K562 (cell line): ENCODE measurements around the gene MLYCD.

Experiments used
- EZH2 ChIP-seq: IDR thresholded peaks from 2 replicates; pipeline ENCODE4 v1.6.1; 2012; ENCODE audit warnings: low read depth, mild to moderate bottlenecking, inconsistent platforms, low read length, borderline replicate concordance
- PHF20 ChIP-seq: fragments of 450-650 bp; IDR thresholded peaks from 2 replicates; pipeline ENCODE4 v1.6.1; 2018; ENCODE audit not compliant: partially characterized antibody
- YY1 ChIP-seq, 3 experiments: IDR thresholded peaks; 2 replicates each; pipeline ENCODE4 v1.6.1; 2011; ENCODE audit warnings: low read length in 2 of 3, mild to moderate bottlenecking in 2 of 3, moderate library complexity in 2 of 3, borderline replicate concordance in 1 of 3, control low read depth in 1 of 3, low read depth in 1 of 3; ENCODE audit not compliant: insufficient read depth in 3 of 3, insufficient replicate concordance in 2 of 3, control insufficient read depth in 1 of 3, insufficient read length in 1 of 3; ENCODE audit errors: extremely low read depth in 1 of 3
- ZFPM2 ChIP-seq: fragments of 250-450 bp; sonication (Bioruptor Pico); IDR thresholded peaks from 2 replicates; pipeline ENCODE4 v1.5.1; 2022; ENCODE audit warnings: mild to moderate bottlenecking
- TF ChIP-seq, protein P1 (sequence below), 3 experiments: IDR thresholded peaks in 2 of 3; conservative IDR thresholded peaks in 1 of 3; 2 replicates each; pipeline ENCODE4 v1.5.1; 2011 to 2012; ENCODE audit warnings: low read length in 3 of 3, mild to moderate bottlenecking in 3 of 3, control low read depth in 2 of 3, improper control_type of control experiment in 1 of 3, inconsistent platforms in 1 of 3, low read depth in 1 of 3, mixed read lengths in 1 of 3, moderate library complexity in 1 of 3; ENCODE audit not compliant: insufficient read depth in 2 of 3
- TF ChIP-seq, protein P2 (sequence below): fragments of 250-450 bp; sonication (Bioruptor Pico); IDR thresholded peaks from 2 replicates; pipeline ENCODE4 v1.8.0; 2021; ENCODE audit warnings: moderate library complexity, mild to moderate bottlenecking, inconsistent platforms

DNA sequence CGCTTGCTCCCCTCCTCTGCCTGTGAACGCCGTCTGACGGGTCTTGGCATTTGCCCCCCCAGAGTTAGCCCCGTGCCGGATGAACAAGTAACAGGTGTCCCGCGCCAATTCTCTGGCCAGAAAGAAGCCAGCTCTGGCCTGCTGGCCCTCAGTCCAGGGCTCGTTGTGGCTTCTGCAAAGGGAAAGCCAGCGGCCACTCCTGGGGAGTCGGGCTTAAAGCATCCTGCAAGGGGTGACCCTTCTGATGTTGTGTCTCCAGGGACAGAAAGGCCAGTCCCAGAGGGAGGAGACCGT, 35.7 kb downstream of the MLYCD start:
- TF ChIP-seq, protein P1, sequence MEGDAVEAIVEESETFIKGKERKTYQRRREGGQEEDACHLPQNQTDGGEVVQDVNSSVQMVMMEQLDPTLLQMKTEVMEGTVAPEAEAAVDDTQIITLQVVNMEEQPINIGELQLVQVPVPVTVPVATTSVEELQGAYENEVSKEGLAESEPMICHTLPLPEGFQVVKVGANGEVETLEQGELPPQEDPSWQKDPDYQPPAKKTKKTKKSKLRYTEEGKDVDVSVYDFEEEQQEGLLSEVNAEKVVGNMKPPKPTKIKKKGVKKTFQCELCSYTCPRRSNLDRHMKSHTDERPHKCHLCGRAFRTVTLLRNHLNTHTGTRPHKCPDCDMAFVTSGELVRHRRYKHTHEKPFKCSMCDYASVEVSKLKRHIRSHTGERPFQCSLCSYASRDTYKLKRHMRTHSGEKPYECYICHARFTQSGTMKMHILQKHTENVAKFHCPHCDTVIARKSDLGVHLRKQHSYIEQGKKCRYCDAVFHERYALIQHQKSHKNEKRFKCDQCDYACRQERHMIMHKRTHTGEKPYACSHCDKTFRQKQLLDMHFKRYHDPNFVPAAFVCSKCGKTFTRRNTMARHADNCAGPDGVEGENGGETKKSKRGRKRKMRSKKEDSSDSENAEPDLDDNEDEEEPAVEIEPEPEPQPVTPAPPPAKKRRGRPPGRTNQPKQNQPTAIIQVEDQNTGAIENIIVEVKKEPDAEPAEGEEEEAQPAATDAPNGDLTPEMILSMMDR (IDR thresholded peaks at IDR 0.05 in 2 of 3, conservative IDR thresholded peaks at IDR 0.05 in 1 of 3; ENCODE audit: insufficient read depth in 2 of 3, low read depth in 1 of 3, low read length in 3 of 3): no peak
- TF ChIP-seq PHF20 (no peak), YY1 (IDR thresholded peaks at IDR 0.05; ENCODE audit: borderline replicate concordance in 1 of 3, control insufficient read depth in 1 of 3, extremely low read depth in 1 of 3, insufficient read depth in 3 of 3, insufficient read length in 1 of 3, insufficient replicate concordance in 2 of 3, low read depth in 1 of 3, low read length in 2 of 3) (no peak), ZFPM2 (no peak), EZH2 (no peak)
- TF ChIP-seq, protein P2, sequence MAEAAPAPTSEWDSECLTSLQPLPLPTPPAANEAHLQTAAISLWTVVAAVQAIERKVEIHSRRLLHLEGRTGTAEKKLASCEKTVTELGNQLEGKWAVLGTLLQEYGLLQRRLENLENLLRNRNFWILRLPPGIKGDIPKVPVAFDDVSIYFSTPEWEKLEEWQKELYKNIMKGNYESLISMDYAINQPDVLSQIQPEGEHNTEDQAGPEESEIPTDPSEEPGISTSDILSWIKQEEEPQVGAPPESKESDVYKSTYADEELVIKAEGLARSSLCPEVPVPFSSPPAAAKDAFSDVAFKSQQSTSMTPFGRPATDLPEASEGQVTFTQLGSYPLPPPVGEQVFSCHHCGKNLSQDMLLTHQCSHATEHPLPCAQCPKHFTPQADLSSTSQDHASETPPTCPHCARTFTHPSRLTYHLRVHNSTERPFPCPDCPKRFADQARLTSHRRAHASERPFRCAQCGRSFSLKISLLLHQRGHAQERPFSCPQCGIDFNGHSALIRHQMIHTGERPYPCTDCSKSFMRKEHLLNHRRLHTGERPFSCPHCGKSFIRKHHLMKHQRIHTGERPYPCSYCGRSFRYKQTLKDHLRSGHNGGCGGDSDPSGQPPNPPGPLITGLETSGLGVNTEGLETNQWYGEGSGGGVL: no peak
